Epithelial cell of esophagus (primary cell): Measurements from ENCODE around the gene PIP5KL1.
A peak's percentile ranks its signal among the peaks of the same experiment; 100 is the strongest.

Experiments used
- DNase-seq: peaks from one replicate; pipeline ENCODE4 v3.0.0; 2010; ENCODE audit warnings: low read depth
- H3K4me3 ChIP-seq: 2 replicates; pipeline ENCODE4 v1.5.1; 2011; ENCODE audit warnings: mild to moderate bottlenecking, low read length, control low read depth
- CTCF ChIP-seq: IDR thresholded peaks from 2 replicates; pipeline ENCODE4 v1.5.1; 2011; ENCODE audit warnings: low read depth, mild to moderate bottlenecking, low read length, control low read depth, inconsistent platforms; ENCODE audit not compliant: insufficient read depth; ENCODE audit errors: missing control alignments

Gene PIP5KL1

DNA sequence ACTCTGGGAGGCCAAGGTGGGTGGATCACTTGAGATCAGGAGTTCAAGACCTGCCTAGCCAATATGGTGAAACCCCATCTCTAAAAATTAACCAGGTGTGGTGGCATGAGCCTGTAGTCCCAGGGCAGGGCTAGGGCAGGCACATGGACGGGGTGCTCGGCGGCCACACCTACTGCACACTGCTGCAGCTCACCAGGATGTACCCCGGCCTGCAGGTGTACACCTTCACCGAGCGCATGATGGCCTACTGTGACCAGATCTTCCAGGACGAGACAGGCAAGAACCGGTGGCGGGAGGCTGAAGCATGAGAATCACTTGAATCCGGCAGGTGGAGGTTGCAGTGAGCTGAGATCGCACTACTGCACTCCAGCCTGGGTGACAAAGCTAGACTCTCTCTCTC is 16.9 kb downstream of the PIP5KL1 start:
- no peak for DNase-seq
- H3K4me3 ChIP-seq: no peak overlapping the region
- TF ChIP-seq CTCF: no peak

- TF ChIP-seq CTCF: no peak
- no peak overlapping the region for H3K4me3 ChIP-seq
- no peak for DNase-seq
These were observed 17.7 kb downstream of the PIP5KL1 start for GRCh38 chr9:127912882-127913281.

DNA sequence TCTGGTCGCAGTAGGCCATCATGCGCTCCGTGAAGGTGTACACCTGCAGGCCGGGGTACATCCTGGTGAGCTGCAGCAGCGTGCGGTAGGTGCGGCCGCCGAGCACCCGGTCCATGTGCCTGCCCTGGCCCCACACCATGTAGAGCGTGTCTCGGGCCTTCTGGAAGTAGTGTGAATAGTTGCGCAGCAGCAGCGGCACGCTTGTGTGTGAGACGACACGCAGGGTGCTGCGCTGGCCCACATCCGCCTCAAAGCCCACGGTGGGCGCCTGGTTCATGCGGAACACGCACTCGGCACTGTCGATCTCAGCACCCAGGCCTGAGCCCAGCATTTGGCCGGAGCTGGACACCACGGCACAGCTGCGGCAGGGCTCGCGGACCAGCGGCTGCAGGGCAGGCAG is 18.3 kb downstream of the PIP5KL1 start:
- no peak for DNase-seq
- no peak overlapping the region for H3K4me3 ChIP-seq

DNA sequence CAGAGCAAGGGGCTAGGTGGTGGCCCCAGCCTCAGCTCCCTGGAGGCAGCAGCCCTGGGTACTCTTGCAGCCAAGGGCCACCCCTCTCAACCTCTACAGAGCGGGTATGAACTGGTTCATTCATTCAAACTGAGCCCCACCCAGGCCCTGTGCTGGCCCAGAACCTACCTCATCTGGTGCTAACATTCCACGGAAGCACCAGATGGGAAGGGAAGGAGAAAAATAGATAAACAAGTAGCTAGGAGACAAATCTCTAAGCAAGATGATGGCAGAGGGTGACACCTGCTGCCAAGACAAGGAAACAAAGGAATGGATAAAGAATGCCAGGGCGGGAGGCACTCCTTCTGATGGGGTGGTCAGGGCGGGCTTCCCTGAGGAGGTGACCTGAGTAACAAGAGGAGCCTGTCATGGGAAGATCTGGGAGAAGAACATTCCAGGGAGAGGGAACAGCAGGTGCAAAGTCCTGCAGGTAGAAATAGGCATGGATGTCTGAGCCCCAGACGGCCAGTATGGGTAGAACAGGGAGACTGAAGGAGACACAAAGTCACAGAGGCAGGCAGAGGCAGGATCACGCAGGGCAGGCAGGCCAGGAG is 19.9 kb downstream of the PIP5KL1 start:
- TF ChIP-seq CTCF: peak; percentile 43
- DNase-seq: peak; percentile 35
- no peak overlapping the region for H3K4me3 ChIP-seq

More for the DNA sequence above, 18.3 kb downstream of the PIP5KL1 start:
- no peak for TF ChIP-seq CTCF

- DNase-seq: no peak
- no peak overlapping the region for H3K4me3 ChIP-seq
- TF ChIP-seq CTCF: no peak
These were observed 20.7 kb downstream of the PIP5KL1 start for GRCh38 chr9:127909839-127910273.

DNA sequence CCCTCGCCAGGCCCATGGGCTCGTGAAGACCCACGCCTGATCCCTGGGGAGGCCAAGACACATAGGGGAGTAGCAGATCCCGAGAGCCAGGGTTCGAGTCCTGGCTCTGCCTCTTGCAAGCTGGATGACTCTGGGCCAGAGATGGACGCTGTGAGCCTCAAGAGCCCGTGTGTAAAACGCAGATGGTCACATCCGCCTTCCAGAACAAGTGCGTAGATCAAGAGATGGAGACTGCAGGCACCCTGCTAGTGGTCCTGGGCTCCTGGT is 22.0 kb downstream of the PIP5KL1 start:
- no peak overlapping the region for H3K4me3 ChIP-seq
- no peak for TF ChIP-seq CTCF
- DNase-seq: no peak

GRCh38 chr9:127907867-127908659 is 22.5 kb downstream of the PIP5KL1 start:
- no peak for DNase-seq
- no peak for TF ChIP-seq CTCF
- H3K4me3 ChIP-seq: no peak overlapping the region
